Measurements from ENCODE around the gene OAF. TPM values are rescaled to one million over a fixed set of nuclear protein-coding genes. Genes with fewer than 3 reads are reported as not detected.

Gene OAF
- total RNA-seq, 1 donor from 2014 or later = 56.7 TPM

GRCh38 chr11:120186456-120186773 lies 24.4 kb upstream of the OAF start:
- TF ChIP-seq POLR2A (IDR thresholded peaks at IDR 0.05) (no peak), CTCF (IDR thresholded peaks at IDR 0.05) (no peak), POLR2AphosphoS5 (IDR thresholded peaks at IDR 0.05; ENCODE audit: insufficient read depth in 1 of 2, low read depth in 1 of 2) (no peak)
- no peaks in the 10 kb centered on the region for H3K36me3 ChIP-seq
- H3K4me3 ChIP-seq = no peak overlapping the region
- H3K9me3 ChIP-seq = no peaks in the 10 kb centered on the region
- DNase-seq (ENCODE audit: extremely low spot score in 2 of 2) = no peak
- H3K27ac ChIP-seq = peak overlapping the region; percentile 84
- H3K4me1 ChIP-seq = peaks cover 73% of the 10 kb centered on the region
- no peaks in the 10 kb centered on the region for H3K27me3 ChIP-seq
- intact Hi-C loops (cut with DNase I) = no loop called here

GRCh38 chr11:120186774-120187591 lies 23.8 kb upstream of the OAF start:
- H3K9me3 ChIP-seq = no peaks in the 10 kb centered on the region
- H3K4me3 ChIP-seq = no peak overlapping the region
- no peaks in the 10 kb centered on the region for H3K27me3 ChIP-seq
- TF ChIP-seq POLR2A (IDR thresholded peaks at IDR 0.05) (no peak), POLR2AphosphoS5 (IDR thresholded peaks at IDR 0.05; ENCODE audit: insufficient read depth in 1 of 2, low read depth in 1 of 2) (no peak), CTCF (IDR thresholded peaks at IDR 0.05) (no peak)
- H3K27ac ChIP-seq = peak overlapping the region; percentile 84
- intact Hi-C loops (cut with DNase I) = no loop called here
- peaks cover 68% of the 10 kb centered on the region for H3K4me1 ChIP-seq
- DNase-seq (ENCODE audit: extremely low spot score in 2 of 2) = no peak
- no peaks in the 10 kb centered on the region for H3K36me3 ChIP-seq

- DNase-seq (ENCODE audit: extremely low spot score in 2 of 2) = no peak
- intact Hi-C loops (cut with DNase I) = no loop called here
- Histone ChIP-seq H3K4me3 (no peak overlapping the region), H3K36me3 (no peaks in the 10 kb centered on the region), H3K9me3 (no peaks in the 10 kb centered on the region), H3K4me1 (peaks cover 54% of the 10 kb centered on the region), H3K27me3 (no peaks in the 10 kb centered on the region), H3K27ac (peak overlapping the region; percentile 84)
- TF ChIP-seq CTCF (IDR thresholded peaks at IDR 0.05) (no peak), POLR2A (IDR thresholded peaks at IDR 0.05) (no peak), POLR2AphosphoS5 (IDR thresholded peaks at IDR 0.05; ENCODE audit: insufficient read depth in 1 of 2, low read depth in 1 of 2) (no peak)
Observed at GRCh38 chr11:120188371-120188770, 22.5 kb upstream of the OAF start.

- H3K27ac ChIP-seq = peak overlapping the region; percentile 84
- no peaks in the 10 kb centered on the region for H3K36me3 ChIP-seq
- no peaks in the 10 kb centered on the region for H3K27me3 ChIP-seq
- H3K9me3 ChIP-seq = no peaks in the 10 kb centered on the region
- intact Hi-C loops (cut with DNase I) = no loop called here
- TF ChIP-seq CTCF (IDR thresholded peaks at IDR 0.05) (no peak), POLR2AphosphoS5 (IDR thresholded peaks at IDR 0.05; ENCODE audit: insufficient read depth in 1 of 2, low read depth in 1 of 2) (no peak), POLR2A (IDR thresholded peaks at IDR 0.05) (no peak)
- DNase-seq (ENCODE audit: extremely low spot score in 2 of 2) = no peak
- H3K4me1 ChIP-seq = peaks cover 49% of the 10 kb centered on the region
- no peak overlapping the region for H3K4me3 ChIP-seq
Observed at GRCh38 chr11:120188811-120189455, 21.9 kb upstream of the OAF start.

GRCh38 chr11:120191058-120191457 lies 19.8 kb upstream of the OAF start:
- intact Hi-C loops (cut with DNase I) = no loop called here
- DNase-seq (ENCODE audit: extremely low spot score in 2 of 2) = no peak
- Histone ChIP-seq H3K9me3 (no peaks in the 10 kb centered on the region), H3K27ac (no peak overlapping the region), H3K27me3 (no peaks in the 10 kb centered on the region), H3K36me3 (no peaks in the 10 kb centered on the region), H3K4me1 (peaks cover 39% of the 10 kb centered on the region), H3K4me3 (no peak overlapping the region)
- TF ChIP-seq CTCF (IDR thresholded peaks at IDR 0.05) (no peak), POLR2A (IDR thresholded peaks at IDR 0.05) (no peak), POLR2AphosphoS5 (IDR thresholded peaks at IDR 0.05; ENCODE audit: insufficient read depth in 1 of 2, low read depth in 1 of 2) (no peak)
